ENCODE results near the gene FLNC. TPM values are rescaled to one million over a fixed set of nuclear protein-coding genes. Genes with fewer than 3 reads are reported as not detected.

The FLNC gene
- polyA plus RNA-seq, 1 of the 3 experiments (the other 2 are of a cell fraction) = 43.7 TPM

DNA sequence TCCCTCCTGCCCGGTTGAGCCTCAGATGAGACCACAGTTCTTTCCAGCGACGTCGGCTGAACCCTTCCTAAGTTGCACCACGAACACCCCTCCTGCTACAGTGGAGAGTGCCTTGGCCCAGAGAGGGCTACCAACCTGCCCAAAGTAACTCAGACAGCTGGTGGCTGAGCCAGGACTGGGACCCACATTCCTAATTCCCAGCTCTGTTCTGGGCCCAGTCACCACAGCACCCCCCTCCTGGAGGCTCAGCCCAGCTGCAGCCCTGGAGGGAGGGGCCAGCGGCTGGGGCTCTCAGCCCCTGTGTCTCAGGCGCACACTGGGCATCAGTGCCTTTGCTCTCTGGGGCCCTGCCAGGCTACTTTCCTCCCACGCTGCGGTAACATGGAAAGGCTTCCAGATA is 43.0 kb downstream of the FLNC start:
- no peak overlapping the region for H3K9ac ChIP-seq
- no peaks in the 10 kb centered on the region for H3K79me2 ChIP-seq (ENCODE audit: insufficient read depth)
- POLR2A ChIA-PET = no interaction called here
- H3K9me2 ChIP-seq = no peaks in the 10 kb centered on the region
- no peaks in the 10 kb centered on the region for H3K36me3 ChIP-seq (replicated peaks in 1 of 2; ENCODE audit: control insufficient read depth in 1 of 2, insufficient read depth in 2 of 2, low read length in 1 of 2)
- no peaks in the 10 kb centered on the region for H3K9me3 ChIP-seq
- H3K4me3 ChIP-seq (ENCODE audit: low read depth in 2 of 2, low read length in 1 of 2) = no peak overlapping the region
- H2AFZ ChIP-seq (ENCODE audit: low read depth) = no peak overlapping the region
- CTCF ChIA-PET = interaction anchor here (0.7 to 11.7 kb wide), 6 partner anchors 7 to 420 kb away, joined by 3 to 181 read pairs (median 8); partner anchors contain the start of gene ATP6V1F
- H3K27ac ChIP-seq (ENCODE audit: low read depth in 2 of 2, low read length in 1 of 2) = no peak overlapping the region
- H3K4me1 ChIP-seq (ENCODE audit: control insufficient read depth in 1 of 2, insufficient read depth in 2 of 2, low read depth in 1 of 2, low read length in 1 of 2) = peaks cover 0 to 32% of the 10 kb centered on the region in 2 experiments; a peak in 1 of 4 replicates
- no peak for TF ChIP-seq RAD21 (IDR thresholded peaks at IDR 0.05; ENCODE audit: low read length)
- TF ChIP-seq ELF1 (IDR thresholded peaks at IDR 0.05) = no peak
- TF ChIP-seq SMC3 (IDR thresholded peaks at IDR 0.05; ENCODE audit: low read depth, low read length) = no peak
- TF ChIP-seq, protein P1, sequence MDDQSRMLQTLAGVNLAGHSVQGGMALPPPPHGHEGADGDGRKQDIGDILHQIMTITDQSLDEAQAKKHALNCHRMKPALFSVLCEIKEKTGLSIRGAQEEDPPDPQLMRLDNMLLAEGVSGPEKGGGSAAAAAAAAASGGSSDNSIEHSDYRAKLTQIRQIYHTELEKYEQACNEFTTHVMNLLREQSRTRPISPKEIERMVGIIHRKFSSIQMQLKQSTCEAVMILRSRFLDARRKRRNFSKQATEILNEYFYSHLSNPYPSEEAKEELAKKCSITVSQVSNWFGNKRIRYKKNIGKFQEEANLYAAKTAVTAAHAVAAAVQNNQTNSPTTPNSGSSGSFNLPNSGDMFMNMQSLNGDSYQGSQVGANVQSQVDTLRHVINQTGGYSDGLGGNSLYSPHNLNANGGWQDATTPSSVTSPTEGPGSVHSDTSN (IDR thresholded peaks at IDR 0.05) = no peak
- TF ChIP-seq, protein P2, sequence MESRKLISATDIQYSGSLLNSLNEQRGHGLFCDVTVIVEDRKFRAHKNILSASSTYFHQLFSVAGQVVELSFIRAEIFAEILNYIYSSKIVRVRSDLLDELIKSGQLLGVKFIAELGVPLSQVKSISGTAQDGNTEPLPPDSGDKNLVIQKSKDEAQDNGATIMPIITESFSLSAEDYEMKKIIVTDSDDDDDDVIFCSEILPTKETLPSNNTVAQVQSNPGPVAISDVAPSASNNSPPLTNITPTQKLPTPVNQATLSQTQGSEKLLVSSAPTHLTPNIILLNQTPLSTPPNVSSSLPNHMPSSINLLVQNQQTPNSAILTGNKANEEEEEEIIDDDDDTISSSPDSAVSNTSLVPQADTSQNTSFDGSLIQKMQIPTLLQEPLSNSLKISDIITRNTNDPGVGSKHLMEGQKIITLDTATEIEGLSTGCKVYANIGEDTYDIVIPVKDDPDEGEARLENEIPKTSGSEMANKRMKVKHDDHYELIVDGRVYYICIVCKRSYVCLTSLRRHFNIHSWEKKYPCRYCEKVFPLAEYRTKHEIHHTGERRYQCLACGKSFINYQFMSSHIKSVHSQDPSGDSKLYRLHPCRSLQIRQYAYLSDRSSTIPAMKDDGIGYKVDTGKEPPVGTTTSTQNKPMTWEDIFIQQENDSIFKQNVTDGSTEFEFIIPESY (IDR thresholded peaks at IDR 0.05; ENCODE audit: borderline replicate concordance, low read depth) = no peak
- no peak for TF ChIP-seq TCF12 (IDR thresholded peaks at IDR 0.05)
- no peak for TF ChIP-seq YY1 (IDR thresholded peaks at IDR 0.05; ENCODE audit: low read depth)
- TF ChIP-seq, protein P3, sequence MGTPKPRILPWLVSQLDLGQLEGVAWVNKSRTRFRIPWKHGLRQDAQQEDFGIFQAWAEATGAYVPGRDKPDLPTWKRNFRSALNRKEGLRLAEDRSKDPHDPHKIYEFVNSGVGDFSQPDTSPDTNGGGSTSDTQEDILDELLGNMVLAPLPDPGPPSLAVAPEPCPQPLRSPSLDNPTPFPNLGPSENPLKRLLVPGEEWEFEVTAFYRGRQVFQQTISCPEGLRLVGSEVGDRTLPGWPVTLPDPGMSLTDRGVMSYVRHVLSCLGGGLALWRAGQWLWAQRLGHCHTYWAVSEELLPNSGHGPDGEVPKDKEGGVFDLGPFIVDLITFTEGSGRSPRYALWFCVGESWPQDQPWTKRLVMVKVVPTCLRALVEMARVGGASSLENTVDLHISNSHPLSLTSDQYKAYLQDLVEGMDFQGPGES (IDR thresholded peaks at IDR 0.05; ENCODE audit: low read depth, low read length) = no peak
- TF ChIP-seq GATA2 (CRISPR knock-in tag; IDR thresholded peaks at IDR 0.05) = no peak
- no peak for TF ChIP-seq MXI1 (IDR thresholded peaks at IDR 0.05; ENCODE audit: low read depth, low read length)
- DNase-seq = no peak
- no peak overlapping the region for H3K4me2 ChIP-seq
- peaks cover 16% of the 10 kb centered on the region for H3F3A ChIP-seq (replicated peaks; ENCODE audit: insufficient read depth)
- H4K20me1 ChIP-seq (ENCODE audit: insufficient read depth) = peaks cover 4% of the 10 kb centered on the region; the same call in 1 of the 2 replicates
- WGBS (ENCODE audit: low lambda C conversion rate) = 82% methylated on average over 9 of the region's 9 CpGs
- no peaks in the 10 kb centered on the region for H3K27me3 ChIP-seq (ENCODE audit: insufficient read depth)

DNA sequence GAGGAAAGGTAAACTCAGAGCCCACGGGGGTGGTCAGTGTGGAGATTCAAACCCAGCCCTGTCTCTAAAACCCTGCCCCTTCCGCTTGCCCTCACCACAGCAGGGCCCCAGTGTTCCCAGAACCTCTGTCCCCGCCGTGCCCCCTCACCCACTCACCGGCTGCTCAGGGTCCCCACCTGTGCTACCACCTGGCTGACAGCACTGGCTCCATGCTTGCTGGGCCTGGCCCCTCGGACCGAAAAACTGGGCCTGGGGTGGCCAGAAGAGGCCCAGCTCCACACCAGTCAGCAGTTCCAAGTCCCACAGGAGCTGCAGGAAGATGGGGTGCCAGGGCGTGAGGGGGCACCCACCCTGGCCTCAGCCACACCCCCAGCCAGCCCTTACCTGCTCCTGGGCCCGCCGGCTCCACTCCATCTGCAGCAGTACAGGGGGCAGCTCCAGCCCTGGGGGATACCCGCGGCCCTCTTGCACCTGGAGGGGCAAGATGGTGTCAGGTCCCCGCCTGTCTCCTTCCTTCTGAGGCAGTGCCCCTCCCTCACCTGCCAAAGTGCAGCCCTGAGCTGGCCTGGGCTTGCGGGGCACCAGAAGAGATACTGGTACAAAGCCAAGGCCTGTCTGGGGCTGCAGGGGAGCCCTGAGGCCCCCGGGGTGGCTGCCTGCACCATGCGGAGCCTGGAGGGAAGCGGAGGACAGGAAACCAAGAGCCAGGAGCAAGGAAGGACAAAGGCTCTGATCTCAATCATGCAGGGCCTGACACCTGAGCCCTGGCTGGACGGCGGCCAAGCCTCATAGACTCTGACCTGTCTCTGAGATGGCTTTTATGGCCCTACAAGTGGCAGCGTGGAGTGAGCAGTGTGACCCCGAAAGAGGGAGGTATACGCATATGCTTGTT is 44.2 kb downstream of the FLNC start:
- CTCF ChIA-PET = interaction anchor here (1.0 to 12.3 kb wide), 7 partner anchors 3 to 448 kb away, joined by 3 to 181 read pairs (median 7); partner anchors contain the start of gene ATP6V1F
- TF ChIP-seq, protein P2 (IDR thresholded peaks at IDR 0.05; ENCODE audit: borderline replicate concordance, low read depth) = no peak
- no peak for TF ChIP-seq NRF1 (IDR thresholded peaks at IDR 0.05; ENCODE audit: low read depth, low read length)
- TF ChIP-seq, protein P4, sequence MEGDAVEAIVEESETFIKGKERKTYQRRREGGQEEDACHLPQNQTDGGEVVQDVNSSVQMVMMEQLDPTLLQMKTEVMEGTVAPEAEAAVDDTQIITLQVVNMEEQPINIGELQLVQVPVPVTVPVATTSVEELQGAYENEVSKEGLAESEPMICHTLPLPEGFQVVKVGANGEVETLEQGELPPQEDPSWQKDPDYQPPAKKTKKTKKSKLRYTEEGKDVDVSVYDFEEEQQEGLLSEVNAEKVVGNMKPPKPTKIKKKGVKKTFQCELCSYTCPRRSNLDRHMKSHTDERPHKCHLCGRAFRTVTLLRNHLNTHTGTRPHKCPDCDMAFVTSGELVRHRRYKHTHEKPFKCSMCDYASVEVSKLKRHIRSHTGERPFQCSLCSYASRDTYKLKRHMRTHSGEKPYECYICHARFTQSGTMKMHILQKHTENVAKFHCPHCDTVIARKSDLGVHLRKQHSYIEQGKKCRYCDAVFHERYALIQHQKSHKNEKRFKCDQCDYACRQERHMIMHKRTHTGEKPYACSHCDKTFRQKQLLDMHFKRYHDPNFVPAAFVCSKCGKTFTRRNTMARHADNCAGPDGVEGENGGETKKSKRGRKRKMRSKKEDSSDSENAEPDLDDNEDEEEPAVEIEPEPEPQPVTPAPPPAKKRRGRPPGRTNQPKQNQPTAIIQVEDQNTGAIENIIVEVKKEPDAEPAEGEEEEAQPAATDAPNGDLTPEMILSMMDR (IDR thresholded peaks at IDR 0.05) = no peak
- no peak for TF ChIP-seq MXI1 (IDR thresholded peaks at IDR 0.05; ENCODE audit: low read depth, low read length)
- TF ChIP-seq, protein P5, sequence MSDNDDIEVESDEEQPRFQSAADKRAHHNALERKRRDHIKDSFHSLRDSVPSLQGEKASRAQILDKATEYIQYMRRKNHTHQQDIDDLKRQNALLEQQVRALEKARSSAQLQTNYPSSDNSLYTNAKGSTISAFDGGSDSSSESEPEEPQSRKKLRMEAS (IDR thresholded peaks at IDR 0.05; ENCODE audit: low read depth) = no peak
- no peak for TF ChIP-seq NFIC (IDR thresholded peaks at IDR 0.05; ENCODE audit: borderline replicate concordance)
- TF ChIP-seq, protein P3 (IDR thresholded peaks at IDR 0.05; ENCODE audit: low read depth, low read length) = no peak
- no peak for TF ChIP-seq FOXJ3 (CRISPR knock-in tag; IDR thresholded peaks at IDR 0.05)

More for the DNA sequence above, 44.2 kb downstream of the FLNC start:
- no peak overlapping the region for H2AFZ ChIP-seq (ENCODE audit: low read depth)
- H3K4me3 ChIP-seq (ENCODE audit: low read depth in 2 of 2, low read length in 1 of 2) = no peak overlapping the region
- no peaks in the 10 kb centered on the region for H3K27me3 ChIP-seq (ENCODE audit: insufficient read depth)
- DNase-seq = no peak
- POLR2A ChIA-PET = interaction anchor here (1.1 kb wide), 1 partner anchor 12 kb away, joined by 3 read pairs; the partner anchor contains the start of gene ATP6V1F
- H3K9me3 ChIP-seq = no peaks in the 10 kb centered on the region
- H3K4me2 ChIP-seq = no peak overlapping the region
- no peaks in the 10 kb centered on the region for H3K36me3 ChIP-seq (replicated peaks in 1 of 2; ENCODE audit: control insufficient read depth in 1 of 2, insufficient read depth in 2 of 2, low read length in 1 of 2)
- peaks cover 0 to 21% of the 10 kb centered on the region in 2 experiments; a peak in 1 of 4 replicates for H3K4me1 ChIP-seq (ENCODE audit: control insufficient read depth in 1 of 2, insufficient read depth in 2 of 2, low read depth in 1 of 2, low read length in 1 of 2)
- no peak overlapping the region for H3K27ac ChIP-seq (ENCODE audit: low read depth in 2 of 2, low read length in 1 of 2)
- H4K20me1 ChIP-seq (ENCODE audit: insufficient read depth) = no peaks in the 10 kb centered on the region
- no peaks in the 10 kb centered on the region for H3K79me2 ChIP-seq (ENCODE audit: insufficient read depth)
- no peaks in the 10 kb centered on the region for H3K9me2 ChIP-seq
- peaks cover 13% of the 10 kb centered on the region for H3F3A ChIP-seq (replicated peaks; ENCODE audit: insufficient read depth)
- 77% methylated on average over 22 of the region's 22 CpGs for WGBS (ENCODE audit: low lambda C conversion rate)
- H3K9ac ChIP-seq = no peak overlapping the region

Data from SK-N-SH (cell line).